K562 (cell line): ENCODE data around the gene TBL1X. TPM values are rescaled to one million over a fixed set of nuclear protein-coding genes. Genes with fewer than 3 reads are reported as not detected.

Experiments
- ATAC-seq: fragments of 200-7000 bp; cut with Tn5 transposase; 3 replicates; pipeline ENCODE4 v1.9.1; 2020; ENCODE audit warnings: moderate library complexity
- BruUV-seq: library from RNA; stranded (reverse); fragments of 400-500 nt; replicated peaks from 2 replicates; lab custom pipeline; 2021; lab: Mats Ljungman, UMichigan
- CTCF ChIA-PET: fragments of 300-600 bp; formaldehyde crosslinking; extraction: SDS; loops from one replicate; lab custom pipeline; 2021; ENCODE audit warnings: low intra/inter-chr PET ratio; lab: Yijun Ruan, JAX
- POLR2A ChIA-PET: fragments of 300-600, 350-650 bp; sonication (Branson Sonifier 250); formaldehyde crosslinking; extraction: SDS; loops from one replicate; lab custom pipeline; 2021; ENCODE audit warnings: antibody characterized with exemption, inconsistent platforms; lab: Yijun Ruan, JAX
- DNase-seq, 4 experiments: peaks; one replicate each; pipeline versions ENCODE4 v3.0.0 to v3.0.0-alpha.2; 2011 to 2018; ENCODE audit warnings: low spot score in 3 of 4, mixed read lengths in 3 of 4; ENCODE audit errors: extremely low read depth in 1 of 4
- FAIRE-seq: peaks from 2 replicates; lab custom pipeline; 2011; peaks lifted over from hg19 to GRCh38; lab: Jason Lieb, UNC
- H2AFZ ChIP-seq: 2 replicates; pipeline ENCODE4 v1.6.0; 2011; ENCODE audit warnings: low read depth, low read length, control low read depth, inconsistent platforms
- H3K27ac ChIP-seq: fragments of 200-600 bp; 3 replicates; pipeline ENCODE4 v1.8.0; 2011; ENCODE audit warnings: low read depth, mild to moderate bottlenecking, control low read depth, inconsistent platforms, low read length, moderate library complexity, mixed read lengths; ENCODE audit errors: extremely low read depth
- H3K27me3 ChIP-seq, 2 experiments: fragments of 300-600 bp in 1 of 2; 2 replicates in 1 of 2; 3 replicates in 1 of 2; pipeline versions ENCODE4 v1.6.0 to v1.8.0; 2011; ENCODE audit warnings: inconsistent platforms in 2 of 2, low read length in 2 of 2, mild to moderate bottlenecking in 1 of 2, mixed read lengths in 1 of 2, moderate library complexity in 1 of 2; ENCODE audit not compliant: control insufficient read depth in 2 of 2, insufficient read depth in 2 of 2
- H3K36me3 ChIP-seq: fragments of 300-600 bp; 3 replicates; pipeline ENCODE4 v1.8.0; 2011; ENCODE audit warnings: mild to moderate bottlenecking, low read length, inconsistent platforms; ENCODE audit not compliant: control insufficient read depth, insufficient read depth
- H3K4me1 ChIP-seq, 2 experiments: fragments of 200-600 bp in 1 of 2; replicated peaks in 1 of 2; 2 replicates in 1 of 2; 3 replicates in 1 of 2; pipeline versions ENCODE4 v1.5.1 to v1.8.0; 2011; ENCODE audit warnings: inconsistent platforms in 2 of 2, low read length in 2 of 2, mild to moderate bottlenecking in 1 of 2, mixed read lengths in 1 of 2, moderate library complexity in 1 of 2; ENCODE audit not compliant: control insufficient read depth in 2 of 2, insufficient read depth in 2 of 2
- H3K4me2 ChIP-seq: 2 replicates; pipeline ENCODE4 v1.6.1; 2011; ENCODE audit warnings: low read length, control low read depth, inconsistent platforms, mixed read lengths; ENCODE audit not compliant: insufficient read depth
- H3K4me3 ChIP-seq: fragments of 200-600 bp; sonication (generic), shearing (Covaris generic); 2 replicates; pipeline ENCODE4 v1.5.1; 2016; ENCODE audit warnings: control low read depth, inconsistent platforms
- H3K79me2 ChIP-seq: fragments of 200-600 bp; 3 replicates; pipeline ENCODE4 v1.8.0; 2011; ENCODE audit warnings: low read length, inconsistent platforms; ENCODE audit not compliant: control insufficient read depth, insufficient read depth
- H3K9ac ChIP-seq, 2 experiments: 2 replicates each; pipeline versions ENCODE4 v1.6.0 to v1.6.1; 2011; ENCODE audit warnings: low read depth in 2 of 2, low read length in 2 of 2, control low read depth in 1 of 2, inconsistent platforms in 1 of 2, mild to moderate bottlenecking in 1 of 2, mixed read lengths in 1 of 2; ENCODE audit not compliant: insufficient read depth in 1 of 2
- H3K9me1 ChIP-seq: one replicate; pipeline ENCODE4 v1.6.0; 2011; ENCODE audit warnings: inconsistent platforms, mild to moderate bottlenecking, low read length, moderate library complexity; ENCODE audit not compliant: control insufficient read depth, insufficient read depth
- H3K9me3 ChIP-seq: replicated peaks from 2 replicates; pipeline ENCODE4 v1.5.1; 2011; ENCODE audit warnings: low read depth, low read length, inconsistent platforms; ENCODE audit not compliant: control insufficient read depth, insufficient read depth
- H4K20me1 ChIP-seq: replicated peaks from 2 replicates; pipeline ENCODE4 v1.6.1; 2011; ENCODE audit warnings: low read length, inconsistent platforms, mixed read lengths; ENCODE audit not compliant: control insufficient read depth, insufficient read depth
- NONO ChIP-seq, 2 experiments: fragments of 200-400 bp in 1 of 2; fragments of 450-650 bp in 1 of 2; formaldehyde crosslinking in 1 of 2; IDR thresholded peaks; 2 replicates each; pipeline ENCODE4 v1.6.1; 2017; ENCODE audit warnings: low read depth in 2 of 2, mild to moderate bottlenecking in 2 of 2, moderate library complexity in 2 of 2, low read length in 1 of 2
- WGBS: fragments of 100-300 bp; shearing (Covaris generic); methylation state at CpG from one replicate; pipeline ENCODE4 v1.1.6; 2016; ENCODE audit warnings: low coverage, mixed read lengths; ENCODE audit not compliant: insufficient coverage; ENCODE audit errors: missing lambda C conversion rate; 5-methylcytosine and 5-hydroxymethylcytosine counted together
- in situ Hi-C: fragments of 300-500 bp; cut with MboI; formaldehyde crosslinking; loops from 4 replicates; pipeline ENCODE4 v1.15.0; 2018; ENCODE audit warnings: inconsistent platforms, mixed read lengths
- intact Hi-C: fragments of 100-400 bp; cut with micrococcal nuclease; formaldehyde crosslinking; loops from 2 replicates; pipeline ENCODE4 v1.14.2; 2022
- polyA plus RNA-seq, 8 experiments: library from polyadenylated mRNA; depleted of rRNA in 4 of 8; stranded (reverse) in 5 of 8; unstranded in 3 of 8; fragments of >200 nt; fragmentation: Nextera tagmentation in 2 of 8; fragmentation: Illumina TruSeq in 1 of 8; extraction: Ambion mirVana in 2 of 8; extraction: Trizol in 1 of 8; gene quantifications; 2 replicates each; pipeline versions ENCODE4 v1.2.1 to v1.2.3, GENCODE V29; 2011 to 2014; ENCODE audit warnings: inconsistent platforms in 1 of 8, missing spikeins in 1 of 8
- total RNA-seq, 7 experiments: library from RNA; depleted of rRNA in 6 of 7; stranded (reverse); fragments of >200 nt in 6 of 7; fragmentation: Illumina TruSeq in 2 of 7; extraction: Trizol in 2 of 7; gene quantifications; 2 replicates each; pipeline versions ENCODE4 v1.2.1 to v1.2.3, GENCODE V29; 2011 to 2021; ENCODE audit warnings: low replicate concordance in 1 of 7
- TF ChIP-seq, protein P1 (sequence below): fragments of 250-450 bp; sonication (Bioruptor Pico); IDR thresholded peaks from 2 replicates; pipeline ENCODE4 v1.8.0; 2021; ENCODE audit warnings: borderline replicate concordance, mild to moderate bottlenecking, moderate library complexity; ENCODE audit not compliant: poor library complexity, severe bottlenecking

Gene TBL1X
- total and polyA plus RNA-seq, 9 of the 15 experiments (the other 6 are each of a cell fraction or from before 2014, with no cell fraction given), result 6.0 to 49.6 (median 19.7) TPM

DNA sequence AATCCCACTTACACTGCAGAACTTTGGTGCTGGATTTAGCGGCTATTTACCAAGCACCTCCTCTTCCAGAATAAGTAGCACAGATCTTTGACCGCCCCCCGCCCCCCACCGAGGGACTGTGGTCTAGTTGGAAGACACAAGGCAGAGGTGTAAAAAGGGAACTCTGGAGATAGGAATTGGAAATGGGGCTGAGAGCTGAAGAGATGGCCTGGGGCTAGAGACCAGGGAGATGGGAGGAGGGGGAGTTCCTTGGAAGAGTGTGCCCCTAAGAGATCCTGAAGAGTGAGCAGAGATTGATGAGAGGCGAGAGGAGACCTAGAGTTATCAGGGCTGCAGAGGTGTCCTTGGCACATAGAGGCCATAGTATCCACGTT, 55.3 kb downstream of the TBL1X start:
- ChIA-PET POLR2A (no interaction called here), CTCF (no interaction called here)
- H3K9ac ChIP-seq, result no peak overlapping the region
- H3K4me2 ChIP-seq, result no peak overlapping the region
- TF ChIP-seq, protein P1, sequence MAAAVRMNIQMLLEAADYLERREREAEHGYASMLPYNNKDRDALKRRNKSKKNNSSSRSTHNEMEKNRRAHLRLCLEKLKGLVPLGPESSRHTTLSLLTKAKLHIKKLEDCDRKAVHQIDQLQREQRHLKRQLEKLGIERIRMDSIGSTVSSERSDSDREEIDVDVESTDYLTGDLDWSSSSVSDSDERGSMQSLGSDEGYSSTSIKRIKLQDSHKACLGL, result no peak
- no peak overlapping the region for H2AFZ ChIP-seq
- DNase-seq (no peak), FAIRE-seq (no peak), ATAC-seq (no peak)
- 68% methylated on average over 2 of the region's 6 CpGs for WGBS
- H3K4me3 ChIP-seq, result no peak overlapping the region
- peaks cover 11% of the 10 kb centered on the region for H3K9me1 ChIP-seq
- BruUV-seq, result no TSS peak
- H3K9me3 ChIP-seq, result no peaks in the 10 kb centered on the region
- no peaks in the 10 kb centered on the region for H3K27me3 ChIP-seq
- H3K79me2 ChIP-seq, result peaks cover 71% of the 10 kb centered on the region
- in situ Hi-C loops, result no loop called here
- H4K20me1 ChIP-seq, result peaks cover 38% of the 10 kb centered on the region
- H3K27ac ChIP-seq, result no peak overlapping the region
- intact Hi-C loops, result no loop called here
- peaks cover 19 to 55% of the 10 kb centered on the region in 2 experiments; a peak in 4 of 5 replicates for H3K4me1 ChIP-seq
- no peaks in the 10 kb centered on the region for H3K36me3 ChIP-seq

DNA sequence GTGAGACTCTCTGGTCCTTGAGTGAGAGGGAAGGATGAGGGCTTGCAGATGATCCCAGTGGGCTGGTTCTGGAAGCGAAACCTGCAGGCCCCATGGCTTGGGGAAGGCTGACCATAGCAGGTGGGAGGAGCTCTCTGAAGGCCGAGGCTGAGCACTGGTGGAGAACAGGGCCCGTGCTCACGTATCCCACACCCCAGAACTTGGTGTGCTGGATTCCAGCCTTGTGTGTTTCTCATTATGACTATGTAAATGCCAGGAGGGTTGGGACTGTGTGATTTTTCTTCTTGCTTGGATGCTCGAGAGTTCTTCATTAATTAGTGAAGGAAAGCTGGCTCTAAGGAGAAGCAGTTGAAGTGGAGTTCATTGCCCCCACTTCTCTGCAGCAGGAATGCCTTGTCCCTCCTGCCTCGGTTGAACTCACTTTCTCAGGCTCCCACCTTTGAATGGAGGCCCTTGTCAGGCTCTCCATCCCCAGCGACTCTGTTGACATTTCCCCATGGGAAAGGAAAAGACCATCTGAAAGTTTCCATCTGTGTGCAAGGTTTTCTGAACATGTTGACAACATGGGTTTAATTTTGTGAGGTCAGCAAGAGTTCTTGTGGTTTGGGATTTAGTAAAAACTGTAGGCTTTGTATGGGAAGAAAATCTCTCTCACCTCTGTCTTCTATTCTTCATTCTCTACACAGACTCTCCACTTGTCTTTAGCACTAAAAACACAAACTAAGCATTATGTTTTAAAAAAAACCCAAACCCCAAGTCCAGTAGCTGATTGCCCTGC, 57.7 kb downstream of the TBL1X start:
- no peaks in the 10 kb centered on the region for H3K9me3 ChIP-seq
- DNase-seq, result no peak
- peaks cover 8% of the 10 kb centered on the region for H3K9me1 ChIP-seq
- H3K27me3 ChIP-seq, result no peaks in the 10 kb centered on the region
- no peak overlapping the region for H2AFZ ChIP-seq
- FAIRE-seq, result no peak
- H3K79me2 ChIP-seq, result peaks cover 72% of the 10 kb centered on the region
- intact Hi-C loops, result no loop called here
- H4K20me1 ChIP-seq, result peaks cover 27% of the 10 kb centered on the region
- no peak overlapping the region for H3K4me3 ChIP-seq
- BruUV-seq, result no TSS peak
- WGBS, result 73% methylated on average over 6 of the region's 7 CpGs
- no peak overlapping the region for H3K27ac ChIP-seq
- peaks cover 12 to 41% of the 10 kb centered on the region in 2 experiments; a peak in 4 of 5 replicates for H3K4me1 ChIP-seq
- no peak for TF ChIP-seq NONO (IDR thresholded peaks at IDR 0.05; ENCODE audit: low read depth in 2 of 2, low read length in 1 of 2)
- no peak overlapping the region for H3K4me2 ChIP-seq
- in situ Hi-C loops, result no loop called here
- H3K9ac ChIP-seq, result no peak overlapping the region
- CTCF ChIA-PET, result interaction anchor here (0.6 kb wide), 1 partner anchor 356 kb away, joined by 3 read pairs; no protein-coding TSS in a partner anchor
- POLR2A ChIA-PET, result no interaction called here
- no peak for ATAC-seq
- no peaks in the 10 kb centered on the region; the same call in 2 of the 3 replicates for H3K36me3 ChIP-seq
